NCI-H2081 treated with DMSO at 0.1 percent for 48 hours (cell line): ENCODE data around the gene GTF2H2.
"Not testable (repeated sequence)": the region's sequence is repeated elsewhere in the genome, so short reads cannot be mapped to it uniquely, and the experiment has no call there.

Experiments
- DNase-seq: peaks from one replicate; lab custom pipeline; 2025; lab: John Stamatoyannopoulos, UW

GTF2H2 gene

GRCh38 chr5:71011194-71011792 lies 56.2 kb downstream of the GTF2H2 start:
- no peak for DNase-seq

GRCh38 chr5:71006983-71007382 lies 60.5 kb downstream of the GTF2H2 start:
- not testable (repeated sequence) for DNase-seq
